GM19324 (cell line): Measurements from ENCODE around the gene HP1BP3.
"Not testable (repeated sequence)": the region's sequence is repeated elsewhere in the genome, so short reads cannot be mapped to it uniquely, and the experiment has no call there.

Experiments
- ATAC-seq: cut with Tn5 transposase; IDR thresholded peaks from one replicate; pipeline ENCODE4 v1.9.1; 2021; ENCODE audit warnings: mild to moderate bottlenecking, moderate library complexity; ENCODE audit not compliant: unreplicated experiment, low FRiP score

The HP1BP3 gene

DNA sequence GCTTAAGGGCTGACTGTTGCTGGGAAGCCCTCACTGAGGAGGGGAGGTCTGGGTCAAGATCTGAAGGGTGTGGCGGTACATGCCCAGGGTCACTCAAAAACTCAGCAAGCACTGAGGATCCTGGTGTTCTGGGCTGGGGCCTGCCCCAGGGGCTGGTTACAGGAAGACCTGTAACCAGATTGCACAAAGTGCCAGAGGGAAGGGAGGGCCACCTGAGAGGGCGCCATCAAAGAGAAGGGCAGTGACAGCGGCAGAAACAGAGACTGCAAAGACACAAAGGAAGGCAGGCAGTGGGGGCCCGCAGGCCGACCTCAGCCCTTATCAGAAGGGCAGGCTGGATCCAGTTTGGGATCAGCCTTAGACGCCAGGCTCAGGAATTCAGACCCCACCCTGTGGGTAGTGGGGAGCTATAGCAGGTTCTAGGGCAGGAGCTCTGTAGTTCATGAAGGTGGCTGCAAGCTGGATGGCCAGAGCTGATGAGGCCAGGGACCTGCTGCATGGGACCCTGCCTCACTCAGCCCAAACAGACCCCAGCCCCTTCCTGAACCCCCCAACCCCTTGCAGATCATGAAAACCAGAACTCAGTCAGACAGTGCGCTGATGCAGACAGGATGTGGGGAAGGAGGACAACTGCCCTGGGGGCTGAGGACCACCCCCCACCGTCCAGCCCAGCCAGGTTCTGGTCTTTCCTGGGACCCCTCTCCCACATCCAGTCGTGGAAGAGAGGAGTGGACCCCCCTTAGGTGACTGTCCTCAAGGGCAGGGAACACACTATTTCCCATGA lies 58.5 kb downstream of the HP1BP3 start:
- ATAC-seq: no peak

- ATAC-seq: no peak
Observed at GRCh38 chr1:20727746-20728316, 59.3 kb downstream of the HP1BP3 start.

DNA sequence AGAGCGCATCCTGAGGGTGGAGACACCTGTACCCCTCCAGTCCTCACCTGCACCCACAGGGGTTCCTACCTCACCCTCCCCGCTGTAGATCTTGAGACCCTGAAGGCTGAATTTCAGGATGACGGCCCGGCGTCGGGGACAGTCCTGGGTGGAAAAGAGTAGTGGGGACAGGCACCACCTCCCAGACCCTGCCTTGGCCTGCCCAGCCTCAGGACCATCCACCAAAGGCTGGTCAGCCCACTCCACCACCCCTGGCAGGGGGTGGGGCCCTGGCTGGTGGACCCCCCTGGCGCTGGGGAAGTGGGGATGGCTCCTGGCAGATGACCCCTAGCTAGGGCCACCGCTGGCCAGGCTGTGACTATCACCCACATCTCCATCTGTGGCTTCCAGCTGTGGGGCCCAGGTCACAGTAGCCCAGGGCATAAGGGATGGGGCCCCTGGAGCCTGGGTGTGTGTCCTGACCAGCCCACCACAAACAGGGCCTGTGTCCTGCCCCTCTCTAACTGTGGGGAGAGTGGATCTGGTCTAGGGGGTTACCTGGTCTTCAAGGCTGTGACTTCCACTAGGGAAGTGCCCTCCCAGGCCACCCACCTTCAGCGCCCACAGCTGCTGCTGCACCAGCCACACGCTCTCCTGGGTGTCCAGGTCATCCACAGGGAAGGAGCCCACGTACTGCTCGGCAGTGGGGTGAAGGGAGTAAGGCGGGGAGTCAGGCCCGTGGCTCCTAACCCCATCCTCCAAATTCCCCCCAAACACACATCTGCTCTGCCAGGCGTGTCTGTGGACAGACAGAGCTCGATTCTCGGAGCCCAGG lies 60.0 kb downstream of the HP1BP3 start:
- ATAC-seq: no peak

- ATAC-seq: no peak
Observed at GRCh38 chr1:20726118-20726911, 60.8 kb downstream of the HP1BP3 start.

- no peak for ATAC-seq
Observed at GRCh38 chr1:20725189-20726117, 61.7 kb downstream of the HP1BP3 start.

GRCh38 chr1:20724364-20725188 lies 62.5 kb downstream of the HP1BP3 start:
- ATAC-seq: no peak

DNA sequence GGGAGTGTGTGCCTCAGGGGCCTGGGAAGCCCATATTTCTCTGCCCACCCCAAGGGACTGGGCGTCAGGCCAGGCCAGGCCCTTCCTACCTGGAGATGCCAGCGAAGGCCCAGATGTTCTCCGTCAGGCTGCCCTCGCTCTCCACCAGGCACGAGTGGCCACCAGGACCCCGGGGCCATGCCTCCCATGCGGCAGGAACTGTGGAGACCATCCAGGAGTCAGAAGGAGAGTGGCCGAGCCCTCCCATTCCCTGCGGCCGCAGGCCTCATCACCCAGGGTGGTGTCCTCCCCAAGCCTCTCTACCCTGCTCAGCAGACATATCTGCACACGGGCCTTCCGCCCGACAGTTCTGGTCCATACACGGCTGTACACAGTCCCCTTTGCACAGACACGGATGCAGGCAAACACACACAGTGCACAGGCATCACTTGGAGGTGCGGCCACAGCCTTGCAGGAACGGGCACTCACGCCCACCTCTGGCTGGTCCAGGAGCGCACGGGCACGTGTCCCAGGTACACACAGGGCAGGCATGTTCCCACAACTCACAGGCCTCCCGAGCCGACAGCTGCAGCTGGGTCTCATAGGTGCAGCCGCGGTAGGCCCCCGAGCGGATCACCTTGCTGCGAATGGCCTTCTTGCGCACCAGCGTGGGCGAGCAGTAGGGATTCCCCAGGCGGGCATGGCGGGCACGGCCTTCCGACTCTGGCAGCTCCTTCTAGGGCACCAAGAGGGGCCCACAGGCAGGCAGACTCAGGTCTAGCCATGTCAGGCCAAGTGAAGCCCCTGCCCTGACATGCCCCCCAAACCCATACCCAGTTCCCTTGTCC lies 63.4 kb downstream of the HP1BP3 start:
- ATAC-seq: no peak

DNA sequence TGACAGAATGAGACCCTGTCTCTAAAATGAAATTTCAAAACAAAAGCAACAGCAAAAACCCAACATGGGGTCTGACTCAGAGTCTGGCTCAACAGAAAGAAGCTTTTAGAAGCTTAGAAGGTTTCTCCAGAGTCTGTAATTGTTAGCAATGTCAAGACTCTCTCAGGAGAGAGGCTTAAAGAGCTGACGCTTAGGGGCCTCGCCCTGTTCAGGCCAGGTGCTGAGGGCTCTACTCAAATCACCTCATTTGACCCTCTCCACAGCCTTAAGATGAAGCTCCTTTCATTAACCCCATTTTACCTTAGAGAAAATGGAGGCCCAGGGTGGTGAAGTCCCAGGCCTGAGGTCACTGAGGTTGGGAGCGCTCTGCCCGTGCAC lies 64.0 kb downstream of the HP1BP3 start:
- ATAC-seq: no peak

- no peak for ATAC-seq
Observed at GRCh38 chr1:20721117-20722061, 65.7 kb downstream of the HP1BP3 start.

GRCh38 chr1:20720631-20721091 lies 66.4 kb downstream of the HP1BP3 start:
- no peak for ATAC-seq

GRCh38 chr1:20719871-20720620 lies 67.1 kb downstream of the HP1BP3 start:
- ATAC-seq: no peak

GRCh38 chr1:20719261-20719660 lies 67.8 kb downstream of the HP1BP3 start:
- ATAC-seq: no peak

DNA sequence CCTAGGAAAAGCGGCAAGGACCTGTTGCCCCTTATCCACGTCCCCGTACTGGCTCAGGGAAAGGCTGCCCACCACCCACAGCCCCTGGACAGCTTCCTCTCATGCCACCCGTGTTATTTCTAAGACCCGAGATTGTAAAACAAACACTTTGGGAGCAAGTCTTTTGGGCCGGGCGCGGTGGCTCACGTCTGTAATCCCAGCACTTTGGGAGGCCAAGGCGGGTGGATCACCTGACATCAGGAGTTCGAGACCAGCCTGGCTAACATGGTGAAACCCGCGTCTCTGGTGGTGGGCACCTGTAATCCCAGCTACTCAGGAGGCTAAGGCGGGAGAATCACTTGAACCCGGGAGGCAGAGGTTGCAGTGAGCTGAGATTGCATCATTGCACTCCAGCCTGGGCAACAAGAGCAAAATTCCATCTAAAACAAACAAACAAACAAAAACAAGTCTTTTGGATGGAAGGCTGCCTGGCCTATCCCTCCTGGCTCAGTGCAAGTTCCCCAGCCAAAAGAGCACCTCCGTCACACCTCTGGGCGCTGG lies 68.7 kb downstream of the HP1BP3 start:
- ATAC-seq: not testable (repeated sequence)

GRCh38 chr1:20717452-20718342 lies 69.4 kb downstream of the HP1BP3 start, which contains the start of gene KIF17:
TSS of gene KIF17 (minus strand) at chr1:20718007. CDS start at chr1:20717706, 301 bp downstream.
- no peak for ATAC-seq

GRCh38 chr1:20716232-20716631 lies 70.9 kb downstream of the HP1BP3 start:
- no peak for ATAC-seq
